ENCODE measurements around the gene ABCC6.
"Not testable (repeated sequence)": the region's sequence is repeated elsewhere in the genome, so short reads cannot be mapped to it uniquely, and the experiment has no call there.

ABCC6 gene

DNA sequence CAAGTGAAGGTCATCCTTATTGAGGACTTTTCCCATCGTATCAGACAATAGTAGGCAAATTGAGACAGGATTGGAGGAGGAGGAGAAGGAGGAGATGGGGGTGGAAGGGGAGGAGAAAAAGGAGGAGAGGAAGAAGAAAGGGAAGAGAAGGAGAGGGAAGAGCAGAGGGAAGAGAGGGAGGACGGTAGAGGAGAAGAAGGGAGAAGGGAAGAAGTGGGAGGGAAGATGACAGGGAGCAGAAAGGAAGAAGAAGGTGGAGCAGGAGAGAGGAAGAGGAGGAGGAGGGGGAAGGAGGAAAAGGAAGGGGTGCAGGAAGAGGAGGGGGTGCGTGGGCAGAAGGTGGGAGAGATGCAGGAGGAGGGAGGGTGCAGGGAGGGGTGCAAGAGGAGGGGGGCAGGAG, 26.0 kb downstream of the ABCC6 start:
- intact Hi-C loops (cut with DNase I; ENCODE audit: low total_unique reads) = no loop called here
- no peaks in the 10 kb centered on the region for H3K4me1 ChIP-seq
- TF ChIP-seq, protein P1, sequence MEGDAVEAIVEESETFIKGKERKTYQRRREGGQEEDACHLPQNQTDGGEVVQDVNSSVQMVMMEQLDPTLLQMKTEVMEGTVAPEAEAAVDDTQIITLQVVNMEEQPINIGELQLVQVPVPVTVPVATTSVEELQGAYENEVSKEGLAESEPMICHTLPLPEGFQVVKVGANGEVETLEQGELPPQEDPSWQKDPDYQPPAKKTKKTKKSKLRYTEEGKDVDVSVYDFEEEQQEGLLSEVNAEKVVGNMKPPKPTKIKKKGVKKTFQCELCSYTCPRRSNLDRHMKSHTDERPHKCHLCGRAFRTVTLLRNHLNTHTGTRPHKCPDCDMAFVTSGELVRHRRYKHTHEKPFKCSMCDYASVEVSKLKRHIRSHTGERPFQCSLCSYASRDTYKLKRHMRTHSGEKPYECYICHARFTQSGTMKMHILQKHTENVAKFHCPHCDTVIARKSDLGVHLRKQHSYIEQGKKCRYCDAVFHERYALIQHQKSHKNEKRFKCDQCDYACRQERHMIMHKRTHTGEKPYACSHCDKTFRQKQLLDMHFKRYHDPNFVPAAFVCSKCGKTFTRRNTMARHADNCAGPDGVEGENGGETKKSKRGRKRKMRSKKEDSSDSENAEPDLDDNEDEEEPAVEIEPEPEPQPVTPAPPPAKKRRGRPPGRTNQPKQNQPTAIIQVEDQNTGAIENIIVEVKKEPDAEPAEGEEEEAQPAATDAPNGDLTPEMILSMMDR (IDR thresholded peaks at IDR 0.05) = no peak
- H3K27ac ChIP-seq = no peak overlapping the region
- H3K9me3 ChIP-seq = no peaks in the 10 kb centered on the region
- no peak overlapping the region for H3K4me3 ChIP-seq
- H3K36me3 ChIP-seq = no peaks in the 10 kb centered on the region
- no peaks in the 10 kb centered on the region for H3K27me3 ChIP-seq
- no peak for DNase-seq

DNA sequence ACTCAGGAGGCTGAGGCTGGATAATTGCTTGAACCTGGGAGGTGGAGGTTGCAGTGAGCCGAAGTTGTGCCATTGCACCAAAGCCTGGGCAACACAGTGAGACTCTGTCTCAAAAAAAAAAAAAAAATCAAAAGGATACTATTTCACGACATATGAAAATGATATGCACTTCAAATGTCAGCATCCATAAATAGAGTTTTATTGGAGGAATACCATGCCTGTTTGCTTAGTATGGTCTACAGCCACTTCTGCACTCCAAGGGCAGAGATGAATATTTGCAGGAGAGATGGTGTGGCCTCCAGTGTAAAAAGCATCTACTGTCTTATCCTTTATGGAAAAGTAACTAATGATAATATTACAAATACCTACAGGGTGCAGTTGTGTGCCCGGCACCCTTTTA, 27.2 kb downstream of the ABCC6 start:
- intact Hi-C loops (cut with DNase I; ENCODE audit: low total_unique reads) = no loop called here
- Histone ChIP-seq H3K9me3 (no peaks in the 10 kb centered on the region), H3K36me3 (no peaks in the 10 kb centered on the region), H3K27me3 (no peaks in the 10 kb centered on the region), H3K4me3 (no peak overlapping the region), H3K4me1 (no peaks in the 10 kb centered on the region), H3K27ac (no peak overlapping the region)
- DNase-seq = no peak
- TF ChIP-seq, protein P1 (IDR thresholded peaks at IDR 0.05) = no peak

DNA sequence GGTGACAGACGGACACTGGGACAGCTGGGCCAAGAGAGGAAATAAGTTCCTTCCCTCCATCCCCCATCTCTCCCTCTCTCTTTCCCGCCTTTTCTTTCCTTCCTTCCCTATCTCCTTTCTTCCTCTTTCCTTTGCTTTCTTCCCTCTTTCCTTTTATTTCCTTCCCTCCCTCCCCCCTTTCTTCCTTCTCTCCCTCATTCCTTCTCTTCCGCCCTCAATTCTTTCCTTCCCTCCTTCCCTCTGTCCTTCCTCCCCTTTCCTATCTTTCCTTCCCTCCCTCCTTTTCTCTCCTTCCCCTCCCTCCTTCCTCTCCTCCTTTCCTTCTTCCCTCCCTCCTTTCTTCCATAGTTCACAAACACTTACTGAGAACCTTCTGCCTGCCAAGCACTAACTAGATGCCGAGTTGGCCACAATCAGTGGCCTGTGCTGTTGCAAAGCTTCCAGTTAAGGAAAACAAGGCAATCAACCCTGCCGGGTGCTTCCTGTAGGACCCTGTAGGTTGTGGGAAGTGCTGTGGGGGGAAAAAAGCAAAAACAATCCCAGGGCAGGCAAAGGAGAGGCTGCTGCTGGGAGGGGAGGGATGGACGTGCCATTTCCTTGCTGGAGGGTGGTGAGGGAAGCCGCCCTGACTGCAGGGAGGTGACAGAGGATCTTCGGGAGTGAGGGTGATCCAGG, 31.7 kb downstream of the ABCC6 start:
- Histone ChIP-seq H3K4me3 (no peak overlapping the region), H3K4me1 (no peaks in the 10 kb centered on the region), H3K9me3 (no peaks in the 10 kb centered on the region), H3K27ac (no peak overlapping the region), H3K36me3 (no peaks in the 10 kb centered on the region), H3K27me3 (no peaks in the 10 kb centered on the region)
- no peak for DNase-seq
- intact Hi-C loops (cut with DNase I; ENCODE audit: low total_unique reads) = no loop called here
- TF ChIP-seq, protein P1 (IDR thresholded peaks at IDR 0.05) = no peak

DNA sequence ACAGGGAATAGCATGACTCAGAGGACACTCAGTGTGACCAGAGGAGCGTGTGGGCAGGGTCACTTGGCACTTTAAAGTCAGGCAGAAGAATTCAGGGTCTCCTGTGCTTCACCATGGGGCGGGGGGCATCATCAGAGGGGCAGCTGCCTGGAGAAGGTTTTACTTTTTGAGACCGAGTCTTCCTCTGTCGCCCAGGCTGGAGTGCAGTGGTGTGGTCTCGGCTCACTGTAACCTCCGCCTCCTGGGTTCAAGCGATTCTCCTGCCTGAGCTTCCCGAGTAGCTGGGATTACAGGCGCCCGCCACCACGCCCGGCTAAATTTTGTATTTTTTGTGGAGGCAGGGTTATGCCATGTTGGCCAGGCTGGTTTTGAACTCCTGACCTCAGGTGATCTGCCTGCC, 32.3 kb downstream of the ABCC6 start:
- H3K27ac ChIP-seq; H3K4me1 ChIP-seq; H3K4me3 ChIP-seq; H3K36me3 ChIP-seq; H3K27me3 ChIP-seq; H3K9me3 ChIP-seq; DNase-seq; intact Hi-C loops (cut with DNase I; ENCODE audit: low total_unique reads): not testable (repeated sequence)

DNA sequence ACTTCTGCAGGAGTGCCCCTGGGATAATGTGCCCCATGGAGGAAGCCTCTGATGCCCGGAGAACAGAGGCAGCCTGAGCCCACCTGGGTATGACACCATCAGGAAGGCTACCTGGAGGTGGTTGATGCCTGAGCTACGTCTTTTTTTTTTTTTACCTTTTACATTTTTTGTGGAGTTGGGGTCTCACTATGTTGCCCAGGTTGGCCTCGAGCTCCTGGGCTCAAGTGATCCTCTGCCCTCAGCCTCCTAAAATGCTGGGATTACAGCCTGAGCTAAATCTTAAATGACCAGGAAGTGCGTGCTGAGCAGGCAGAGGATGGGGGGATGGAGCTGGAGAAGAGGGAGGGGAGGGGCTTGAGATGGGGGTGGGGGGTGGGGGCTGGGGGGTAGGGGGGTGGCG, 32.7 kb downstream of the ABCC6 start:
- Histone ChIP-seq H3K9me3 (no peaks in the 10 kb centered on the region), H3K4me1 (no peaks in the 10 kb centered on the region), H3K36me3 (no peaks in the 10 kb centered on the region), H3K27me3 (no peaks in the 10 kb centered on the region), H3K27ac (no peak overlapping the region), H3K4me3 (no peak overlapping the region)
- intact Hi-C loops (cut with DNase I; ENCODE audit: low total_unique reads) = no loop called here
- no peak for DNase-seq
- TF ChIP-seq, protein P1 (IDR thresholded peaks at IDR 0.05) = no peak

DNA sequence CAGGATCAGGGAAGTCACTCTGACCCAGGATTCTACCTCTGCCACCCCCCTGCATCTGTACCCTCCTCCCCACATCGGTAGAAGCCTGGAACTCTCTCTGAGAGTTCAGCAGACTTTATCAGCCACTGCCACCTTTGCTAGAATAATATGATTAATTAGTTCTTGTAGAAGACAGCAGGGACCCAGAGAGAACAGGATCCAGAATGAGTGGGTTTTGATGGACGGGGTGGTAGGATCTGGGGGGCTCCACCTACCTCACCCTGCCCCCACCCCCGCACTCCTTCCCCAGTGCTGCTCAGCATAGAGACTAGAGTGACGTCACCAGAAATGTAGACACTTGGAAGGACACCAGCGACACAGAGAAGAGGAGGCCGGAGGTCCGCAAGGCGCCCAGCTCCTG, 33.5 kb downstream of the ABCC6 start:
- Histone ChIP-seq H3K4me1 (no peaks in the 10 kb centered on the region), H3K4me3 (no peak overlapping the region), H3K27me3 (no peaks in the 10 kb centered on the region), H3K36me3 (no peaks in the 10 kb centered on the region), H3K9me3 (no peaks in the 10 kb centered on the region), H3K27ac (no peak overlapping the region)
- no peak for DNase-seq
- TF ChIP-seq, protein P1 (IDR thresholded peaks at IDR 0.05) = no peak
- intact Hi-C loops (cut with DNase I; ENCODE audit: low total_unique reads) = no loop called here
